Common myeloid progenitor, CD34-positive (primary cell): ENCODE measurements around the gene ASAP3.
A peak's percentile ranks its signal among the peaks of the same experiment; 100 is the strongest.

Experiments
- CTCF ChIA-PET: fragments of 350-600 bp; sonication (Branson Sonifier 250); formaldehyde crosslinking; loops from one replicate; lab custom pipeline; 2021; ENCODE audit warnings: antibody characterized with exemption; lab: Charles Lee
- POLR2A ChIA-PET: fragments of 350-600 bp; sonication (Branson Sonifier 250); formaldehyde crosslinking; loops from one replicate; lab custom pipeline; 2021; ENCODE audit warnings: antibody characterized with exemption; lab: Charles Lee
- DNase-seq, 3 donors: peaks; one replicate each; pipeline versions ENCODE4 v3.0.0 to v3.0.0-alpha.2; 2013
- H3K27ac ChIP-seq, 2 experiments: 1 replicate in 1 of 2; 2 replicates in 1 of 2; pipeline ENCODE4 v1.7.0; 2013; ENCODE audit warnings: inconsistent platforms in 2 of 2, low read length in 2 of 2, mild to moderate bottlenecking in 2 of 2, low read depth in 1 of 2, moderate library complexity in 1 of 2; ENCODE audit not compliant: severe bottlenecking in 2 of 2, insufficient read depth in 1 of 2, poor library complexity in 1 of 2
- H3K27me3 ChIP-seq, 5 experiments: replicated peaks in 2 of 5; 1 replicate in 3 of 5; 2 replicates in 2 of 5; pipeline versions ENCODE4 v1.6.1 to v1.7.0; 2013; ENCODE audit warnings: low read length in 4 of 5, mild to moderate bottlenecking in 2 of 5, moderate library complexity in 2 of 5, inconsistent platforms in 1 of 5; ENCODE audit not compliant: insufficient read depth in 5 of 5, control insufficient read depth in 4 of 5
- H3K36me3 ChIP-seq, 4 experiments: 1 replicate in 2 of 4; 2 replicates in 2 of 4; pipeline versions ENCODE4 v1.6.1 to v1.7.0; 2013; ENCODE audit warnings: low read length in 3 of 4, control low read depth in 1 of 4, mild to moderate bottlenecking in 1 of 4; ENCODE audit not compliant: control insufficient read depth in 4 of 4, insufficient read depth in 4 of 4
- H3K4me1 ChIP-seq, 4 experiments: 1 replicate in 3 of 4; 2 replicates in 1 of 4; pipeline versions ENCODE4 v1.6.1 to v1.7.1; 2013; ENCODE audit warnings: low read length in 3 of 4, mild to moderate bottlenecking in 3 of 4, control low read depth in 1 of 4, inconsistent platforms in 1 of 4, moderate library complexity in 1 of 4; ENCODE audit not compliant: control insufficient read depth in 4 of 4, insufficient read depth in 4 of 4; ENCODE audit errors: control extremely low read depth in 1 of 4
- H3K4me3 ChIP-seq, 7 experiments: 1 replicate in 4 of 7; 2 replicates in 3 of 7; pipeline versions ENCODE4 v1.5.1 to v1.7.0; 2013; ENCODE audit warnings: mild to moderate bottlenecking in 7 of 7, low read length in 6 of 7, moderate library complexity in 6 of 7, inconsistent platforms in 2 of 7, low read depth in 2 of 7, control low read depth in 1 of 7; ENCODE audit not compliant: insufficient read depth in 4 of 7, control insufficient read depth in 1 of 7; ENCODE audit errors: extremely low read depth in 1 of 7
- H3K9me3 ChIP-seq, 5 experiments: 1 replicate in 4 of 5; 2 replicates in 1 of 5; pipeline versions ENCODE4 v1.6.1 to v1.7.1; 2013; ENCODE audit warnings: low read length in 4 of 5, mild to moderate bottlenecking in 2 of 5, inconsistent platforms in 1 of 5, low read depth in 1 of 5, moderate library complexity in 1 of 5; ENCODE audit not compliant: control insufficient read depth in 4 of 5, insufficient read depth in 2 of 5; ENCODE audit errors: control extremely low read depth in 1 of 5
- WGBS: methylation state at CpG from one replicate; pipeline ENCODE4 v1.1.5; 2013; ENCODE audit not compliant: insufficient coverage; 5-methylcytosine and 5-hydroxymethylcytosine counted together

ASAP3 gene

DNA sequence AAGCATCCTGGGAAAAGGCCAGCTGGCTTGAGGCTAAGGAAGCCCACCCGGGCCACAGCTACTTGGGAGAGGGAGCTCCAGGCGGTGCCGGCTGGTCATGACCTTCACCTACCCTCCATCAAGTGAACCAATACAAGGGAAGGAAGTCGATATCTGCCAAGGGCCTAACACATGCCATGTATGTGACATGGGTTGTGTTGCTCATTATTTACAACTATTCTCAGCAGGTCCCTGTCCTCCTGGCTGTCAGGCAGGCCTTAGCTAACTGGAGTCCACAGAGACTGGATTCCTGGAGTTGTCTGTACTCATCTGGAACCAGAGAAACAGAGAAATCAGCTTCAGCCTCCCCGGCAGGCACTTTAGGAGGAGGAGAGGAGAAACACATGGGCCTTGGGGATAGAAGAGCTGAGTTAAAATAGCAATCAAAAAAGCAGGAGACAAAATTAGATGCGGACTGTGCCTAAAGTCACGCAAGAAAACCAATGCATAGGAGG lies 75.1 kb downstream of the ASAP3 start:
- Histone ChIP-seq H3K36me3 (no peaks in the 10 kb centered on the region), H3K4me3 (no peak overlapping the region), H3K27ac (no peak overlapping the region), H3K4me1 (peaks cover 0 to 5% (median under 1%) of the 10 kb centered on the region in 4 experiments), H3K9me3 (no peaks in the 10 kb centered on the region), H3K27me3 (no peaks in the 10 kb centered on the region)
- ChIA-PET CTCF (interaction anchor here (0.6 to 1.2 kb wide), 4 partner anchors 12 to 104 kb away, joined by 3 to 4 read pairs (median 3); no protein-coding TSS in a partner anchor), POLR2A (no interaction called here)
- 100% methylated on average over 2 of the region's 7 CpGs for WGBS
- no peak for DNase-seq

DNA sequence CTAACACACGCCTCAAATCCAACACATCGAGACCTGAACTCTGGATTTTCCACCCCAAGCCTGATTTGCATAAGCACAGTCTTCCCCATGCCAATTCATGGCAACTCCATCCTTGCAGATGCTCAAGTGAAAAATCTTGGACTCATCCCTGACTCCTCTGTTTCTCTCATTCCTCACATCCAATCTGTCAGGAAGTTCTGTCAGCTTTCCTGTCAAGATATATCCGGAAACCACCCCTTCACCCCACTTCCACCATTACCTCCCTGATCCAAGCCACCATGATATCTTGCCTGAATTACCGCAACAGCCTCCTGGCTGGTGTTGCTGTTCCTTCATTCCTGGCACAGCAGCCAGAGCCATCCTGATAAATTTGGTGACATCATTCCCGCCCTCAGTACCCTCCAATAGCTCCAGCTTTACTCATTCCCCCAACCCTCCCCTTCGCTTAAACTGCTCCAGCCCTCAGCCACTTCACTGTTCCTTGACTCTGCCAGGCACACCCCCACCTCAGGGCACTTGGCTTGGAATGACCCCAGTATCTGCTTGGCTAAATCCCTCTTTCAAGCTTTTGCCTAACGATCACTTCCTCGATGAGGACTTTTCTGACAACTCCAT lies 76.9 kb downstream of the ASAP3 start:
- Histone ChIP-seq H3K4me3 (no peak overlapping the region), H3K27me3 (no peaks in the 10 kb centered on the region), H3K4me1 (peaks cover 0 to 17% (median 5%) of the 10 kb centered on the region in 4 experiments), H3K9me3 (no peaks in the 10 kb centered on the region), H3K27ac (no peak overlapping the region), H3K36me3 (no peaks in the 10 kb centered on the region)
- ChIA-PET POLR2A (no interaction called here), CTCF (interaction anchor here (0.9 kb wide), 1 partner anchor 52 kb away, joined by 4 read pairs; no protein-coding TSS in a partner anchor)
- no peak for DNase-seq
- 93% methylated on average over 8 of the region's 8 CpGs for WGBS

DNA sequence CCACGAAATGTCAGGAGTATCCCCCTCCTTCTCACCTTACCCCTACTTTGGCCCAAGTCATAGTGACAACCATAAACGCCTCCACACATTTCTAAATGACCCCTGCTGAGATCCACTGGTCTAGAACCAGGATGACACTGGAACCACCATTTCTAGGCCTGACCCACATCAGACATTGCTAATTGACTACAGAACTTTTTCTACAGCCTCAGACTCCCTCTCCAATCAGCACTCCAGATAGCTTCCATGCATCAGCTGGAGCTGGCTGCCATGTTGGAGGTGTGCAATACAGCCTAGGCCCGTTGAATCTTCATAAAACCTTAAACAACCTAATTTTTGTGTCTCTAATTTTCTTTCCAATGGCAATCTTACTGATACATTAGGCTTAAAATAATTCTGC lies 78.0 kb downstream of the ASAP3 start:
- POLR2A ChIA-PET: no interaction called here
- Histone ChIP-seq H3K36me3 (no peaks in the 10 kb centered on the region), H3K4me3 (no peak overlapping the region), H3K27me3 (no peaks in the 10 kb centered on the region), H3K9me3 (no peaks in the 10 kb centered on the region), H3K27ac (no peak overlapping the region), H3K4me1 (peaks cover 0 to 18% (median 5%) of the 10 kb centered on the region in 4 experiments)
- CTCF ChIA-PET: interaction anchor here (0.7 to 2.3 kb wide), 2 partner anchors 16 to 28 kb away, joined by 3 to 5 read pairs; no protein-coding TSS in a partner anchor
- 95% methylated on average over 2 of the region's 3 CpGs for WGBS
- no peak for DNase-seq

DNA sequence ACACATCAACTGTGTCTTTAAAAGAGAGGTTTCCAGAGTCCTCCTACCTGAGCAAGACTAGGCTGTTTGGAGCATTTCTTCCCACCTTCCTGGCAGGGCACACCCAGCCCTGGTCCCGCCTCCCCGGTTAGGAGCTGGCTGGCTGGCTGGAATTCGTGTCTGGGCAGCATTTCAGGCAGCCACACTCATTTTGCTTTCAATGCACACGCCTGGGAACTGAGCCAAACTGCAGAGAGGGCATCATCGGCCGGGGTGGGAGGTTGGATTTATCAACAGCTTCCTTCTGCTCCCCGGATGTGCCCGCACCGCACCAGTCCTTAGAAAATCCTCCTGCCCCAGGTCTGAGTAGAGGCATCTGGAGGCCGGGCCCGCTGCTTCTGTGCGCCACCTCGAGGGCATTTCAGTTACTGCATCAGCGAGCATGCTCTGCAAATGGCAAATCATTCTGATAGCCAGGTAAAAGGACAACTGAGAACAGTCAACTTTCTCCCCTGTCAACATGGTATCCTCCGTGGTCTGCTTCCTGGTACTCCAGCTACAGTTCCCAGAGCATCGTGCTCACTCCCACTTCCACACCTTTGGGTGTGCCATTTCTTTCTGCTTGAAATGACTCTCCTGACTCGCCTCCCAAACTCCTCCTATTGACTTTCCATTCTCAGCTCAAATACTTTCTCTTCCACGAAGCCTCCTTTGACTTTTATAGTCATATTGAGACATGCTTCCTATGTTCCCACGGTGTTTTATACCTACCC lies 80.1 kb downstream of the ASAP3 start:
- Histone ChIP-seq H3K4me1 (peaks cover 0 to 18% (median 5%) of the 10 kb centered on the region in 4 experiments), H3K27ac (no peak overlapping the region), H3K27me3 (no peaks in the 10 kb centered on the region), H3K9me3 (no peaks in the 10 kb centered on the region), H3K36me3 (no peaks in the 10 kb centered on the region), H3K4me3 (peak overlapping the region in 2 of 7 experiments; percentile 16 to 57)
- 13% methylated on average over 17 of the region's 19 CpGs for WGBS
- ChIA-PET POLR2A (interaction anchor here (1.2 kb wide), 1 partner anchor 59 kb away, joined by 4 read pairs; the partner anchor contains the start of gene HNRNPR), CTCF (interaction anchor here (0.8 to 3.4 kb wide), 22 partner anchors 7 to 186 kb away, joined by 3 to 21 read pairs (median 4); partner anchors contain the start of genes HNRNPR, HTR1D and ZNF436)
- DNase-seq: peak; percentile 70 to 79 (median 78)

DNA sequence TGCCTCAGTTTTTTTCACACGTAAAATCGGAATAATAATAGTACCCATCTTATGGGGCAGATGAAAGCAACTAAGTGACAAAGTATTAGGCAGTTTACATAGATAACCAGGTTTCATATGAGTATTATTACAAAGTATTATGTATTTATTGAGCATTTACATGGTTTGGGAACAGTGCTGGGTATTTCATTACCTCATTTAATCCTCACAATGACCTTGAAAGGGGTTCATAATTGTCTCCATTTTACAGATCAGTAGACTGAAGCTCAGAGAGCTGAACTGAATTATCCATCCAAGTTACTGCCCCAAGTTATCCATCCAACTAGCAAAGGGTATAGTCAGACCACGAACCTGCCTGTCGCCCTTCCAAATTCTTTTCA lies 80.6 kb downstream of the ASAP3 start:
- H3K27ac ChIP-seq: no peak overlapping the region
- DNase-seq: no peak
- no peaks in the 10 kb centered on the region for H3K9me3 ChIP-seq
- no peaks in the 10 kb centered on the region for H3K27me3 ChIP-seq
- ChIA-PET CTCF (interaction anchor here (0.9 to 3.4 kb wide), 15 partner anchors 8 to 100 kb away, joined by 3 to 21 read pairs (median 5); partner anchors contain the start of genes HNRNPR and ZNF436), POLR2A (interaction anchor here (1.2 kb wide), 1 partner anchor 59 kb away, joined by 4 read pairs; the partner anchor contains the start of gene HNRNPR)
- H3K4me3 ChIP-seq: peak overlapping the region in 1 of 7 experiments; percentile 16
- no peaks in the 10 kb centered on the region for H3K36me3 ChIP-seq
- 100% methylated on average over 2 of the region's 4 CpGs for WGBS
- peaks cover 0 to 18% (median 5%) of the 10 kb centered on the region in 4 experiments for H3K4me1 ChIP-seq

DNA sequence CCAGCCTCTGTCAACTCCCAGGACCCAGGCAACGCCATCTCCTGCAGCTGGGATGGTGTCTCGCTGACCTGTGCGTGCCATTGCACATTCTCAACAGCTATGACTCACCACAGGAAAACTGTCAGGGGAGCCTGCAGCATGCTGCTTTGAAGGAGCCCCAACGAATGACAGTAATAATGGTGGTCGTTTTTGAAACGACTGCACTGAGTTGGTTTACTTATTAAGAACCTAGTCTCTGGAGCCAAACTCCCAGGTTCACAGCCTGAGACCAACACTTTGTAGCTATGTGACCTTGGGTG lies 81.0 kb downstream of the ASAP3 start:
- no peak overlapping the region for H3K27ac ChIP-seq

More for the DNA sequence above, 81.0 kb downstream of the ASAP3 start:
- DNase-seq: peak in 2 of 3 donors; percentile 45 to 53
- CTCF ChIA-PET: interaction anchor here (0.9 to 3.4 kb wide), 9 partner anchors 8 to 100 kb away, joined by 3 to 21 read pairs (median 7); partner anchors contain the start of gene ZNF436
- 69% methylated on average over 6 of the region's 6 CpGs for WGBS
- POLR2A ChIA-PET: interaction anchor here (1.2 kb wide), 1 partner anchor 58 kb away, joined by 4 read pairs; the partner anchor contains the start of gene HNRNPR
- Histone ChIP-seq H3K36me3 (no peaks in the 10 kb centered on the region), H3K27me3 (no peaks in the 10 kb centered on the region), H3K4me3 (no peak overlapping the region), H3K9me3 (no peaks in the 10 kb centered on the region), H3K4me1 (peaks cover 0 to 18% (median 5%) of the 10 kb centered on the region in 4 experiments)
